CD8-positive, alpha-beta memory T cell (primary cell): ENCODE measurements around the gene LGALS7B. TPM values are rescaled to one million over a fixed set of nuclear protein-coding genes. Genes with fewer than 3 reads are reported as not detected.
"Not testable (repeated sequence)": the region's sequence is repeated elsewhere in the genome, so short reads cannot be mapped to it uniquely, and the experiment has no call there.

Source experiments
- CTCF ChIA-PET: fragments of 350-600 bp; sonication (Branson Sonifier 250); formaldehyde crosslinking; loops from one replicate; lab custom pipeline; 2021; ENCODE audit warnings: antibody characterized with exemption; lab: Charles Lee
- POLR2A ChIA-PET: fragments of 350-600 bp; sonication (Branson Sonifier 250); formaldehyde crosslinking; loops from one replicate; lab custom pipeline; 2021; ENCODE audit warnings: antibody characterized with exemption; lab: Charles Lee
- DNase-seq, 5 donors: peaks; one replicate each; pipeline versions ENCODE4 v3.0.0 to v3.0.0-alpha.2; 2020 to 2022; ENCODE audit warnings: mixed read lengths in 1 of 5
- H3K27ac ChIP-seq: one replicate; pipeline ENCODE4 v1.7.0; 2013; ENCODE audit warnings: low read depth, mild to moderate bottlenecking, low read length, moderate library complexity
- H3K27me3 ChIP-seq: 2 replicates; pipeline ENCODE4 v1.7.0; 2013; ENCODE audit warnings: low read length, mild to moderate bottlenecking; ENCODE audit not compliant: insufficient read depth, poor library complexity, severe bottlenecking
- H3K36me3 ChIP-seq: 2 replicates; pipeline ENCODE4 v1.7.0; 2013; ENCODE audit warnings: mild to moderate bottlenecking, low read length, moderate library complexity; ENCODE audit not compliant: insufficient read depth
- H3K4me1 ChIP-seq: 2 replicates; pipeline ENCODE4 v1.7.0; 2013; ENCODE audit warnings: mild to moderate bottlenecking, low read length, moderate library complexity; ENCODE audit not compliant: insufficient read depth
- H3K4me3 ChIP-seq: 2 replicates; pipeline ENCODE4 v1.7.0; 2013; ENCODE audit warnings: mild to moderate bottlenecking, low read length
- H3K9me3 ChIP-seq: 2 replicates; pipeline ENCODE4 v1.7.0; 2013; ENCODE audit warnings: mild to moderate bottlenecking, low read length
- H3K27ac Mint-ChIP-seq, 8 donors: one replicate each; pipeline ENCODE4 v1.8.0; 2020 to 2021; ENCODE audit warnings: mixed read lengths in 8 of 8, mild to moderate bottlenecking in 6 of 8, inconsistent platforms in 3 of 8, moderate library complexity in 3 of 8
- H3K27me3 Mint-ChIP-seq, 2 donors: one replicate each; pipeline ENCODE4 v1.8.0; 2020 to 2021; ENCODE audit warnings: mixed read lengths in 2 of 2, mild to moderate bottlenecking in 1 of 2, moderate library complexity in 1 of 2
- H3K36me3 Mint-ChIP-seq, 3 donors: one replicate each; pipeline ENCODE4 v1.8.0; 2020 to 2021; ENCODE audit warnings: mixed read lengths in 3 of 3, inconsistent platforms in 1 of 3, mild to moderate bottlenecking in 1 of 3
- H3K4me1 Mint-ChIP-seq, 3 donors: one replicate each; pipeline ENCODE4 v1.8.0; 2020 to 2021; ENCODE audit warnings: mixed read lengths in 3 of 3, inconsistent platforms in 1 of 3, mild to moderate bottlenecking in 1 of 3
- H3K4me3 Mint-ChIP-seq, 7 donors: one replicate each; pipeline ENCODE4 v1.8.0; 2020 to 2021; ENCODE audit warnings: mixed read lengths in 7 of 7, mild to moderate bottlenecking in 6 of 7, moderate library complexity in 4 of 7, inconsistent platforms in 2 of 7
- H3K9me3 Mint-ChIP-seq, 5 donors: one replicate each; pipeline ENCODE4 v1.8.0; 2020 to 2022; ENCODE audit warnings: mixed read lengths in 5 of 5, mild to moderate bottlenecking in 3 of 5, moderate library complexity in 2 of 5, inconsistent platforms in 1 of 5
- polyA plus RNA-seq: library from polyadenylated mRNA; unstranded; fragments of 300-500 nt; fragmentation: Illumina TruSeq; gene quantifications from one replicate; pipeline ENCODE4 v1.2.3, GENCODE V29; 2021
- total RNA-seq, 2 experiments: library from RNA; stranded (reverse); gene quantifications; one replicate each; pipeline ENCODE4 v1.2.3, GENCODE V29; 2021

LGALS7B gene
- total and polyA plus RNA-seq, 3 experiments from 2014 or later: not detected

DNA sequence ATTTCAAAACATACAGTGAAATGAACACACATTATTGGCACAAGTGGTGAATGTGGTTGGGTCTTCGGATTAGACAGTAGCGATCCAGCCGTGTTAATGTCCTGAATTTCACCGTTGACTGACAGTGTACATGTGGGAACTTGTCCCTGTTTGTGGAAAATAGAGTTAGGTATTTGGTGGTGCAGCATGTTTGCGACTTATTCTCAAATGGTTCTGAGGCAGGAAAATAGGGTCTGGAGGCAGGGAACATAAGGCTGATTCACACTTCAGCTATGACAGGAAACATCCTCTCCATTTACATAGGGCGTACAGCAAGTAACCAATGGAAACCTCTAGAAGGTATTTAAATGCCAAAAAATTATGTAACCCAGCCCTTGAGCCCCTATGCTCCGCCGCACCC is 4.2 kb downstream of the LGALS7B start:
- Mint-ChIP-seq H3K36me3 (no peaks in the 10 kb centered on the region), H3K4me3 (peak overlapping the region in 6 of 7 donors; percentile 56 to 92 (median 67)), H3K4me1 (peaks cover 4 to 9% (median 6%) of the 10 kb centered on the region in 3 donors)

DNA sequence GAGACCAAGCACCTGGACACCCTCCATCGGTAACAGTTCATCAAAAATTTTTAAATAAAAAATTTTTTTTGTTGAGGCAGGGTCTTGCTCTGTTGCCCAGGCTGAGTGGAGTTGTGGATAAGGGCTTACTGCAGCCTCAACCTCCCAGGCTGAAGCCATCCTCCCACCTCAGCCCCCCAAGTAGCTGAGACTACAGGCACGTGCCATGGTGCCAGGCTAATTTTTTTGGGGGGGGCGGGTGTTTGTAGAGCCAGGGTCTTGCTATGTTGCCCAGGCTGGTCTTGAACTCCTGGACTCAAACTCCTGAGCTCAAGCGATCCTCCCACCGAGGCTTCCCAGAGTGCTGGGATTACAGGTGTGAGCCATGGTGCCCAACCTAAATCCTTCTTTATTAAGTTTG is 4.7 kb downstream of the LGALS7B start:
- H3K4me1 ChIP-seq: no peaks in the 10 kb centered on the region
- H3K27ac ChIP-seq: no peak overlapping the region
- Mint-ChIP-seq H3K27ac (peak overlapping the region in 1 of 8 donors; percentile 80), H3K4me3 (peak overlapping the region in 5 of 7 donors; percentile 39 to 92 (median 69)), H3K27me3 (no peaks in the 10 kb centered on the region), H3K4me1 (peaks cover 4 to 9% (median 6%) of the 10 kb centered on the region in 3 donors), H3K36me3 (no peaks in the 10 kb centered on the region), H3K9me3 (no peaks in the 10 kb centered on the region)
- CTCF ChIA-PET: interaction anchor here (1.0 to 1.4 kb wide), 2 partner anchors 24 to 137 kb away, joined by 3 to 5 read pairs; partner anchors contain the start of genes MRPS12 and SARS2
- no peaks in the 10 kb centered on the region for H3K27me3 ChIP-seq
- DNase-seq: no peak
- POLR2A ChIA-PET: interaction anchor here (0.7 kb wide), 1 partner anchor 315 kb away, joined by 11 read pairs; no protein-coding TSS in a partner anchor
- no peaks in the 10 kb centered on the region for H3K36me3 ChIP-seq
- no peaks in the 10 kb centered on the region for H3K9me3 ChIP-seq
- H3K4me3 ChIP-seq: no peak overlapping the region

More for the DNA sequence above, 4.2 kb downstream of the LGALS7B start:
- no peak overlapping the region for H3K27ac ChIP-seq
- no peaks in the 10 kb centered on the region for H3K36me3 ChIP-seq
- no peak for DNase-seq
- H3K9me3 ChIP-seq: no peaks in the 10 kb centered on the region
- no peaks in the 10 kb centered on the region for H3K4me1 ChIP-seq
- CTCF ChIA-PET: interaction anchor here (0.6 to 1.5 kb wide), 4 partner anchors 23 to 146 kb away, joined by 3 to 4 read pairs (median 3); partner anchors contain the start of gene ACTN4
- Mint-ChIP-seq H3K9me3 (no peaks in the 10 kb centered on the region), H3K27ac (peak overlapping the region in 3 of 8 donors; percentile 33 to 80 (median 61)), H3K27me3 (no peaks in the 10 kb centered on the region)
- H3K4me3 ChIP-seq: no peak overlapping the region
- POLR2A ChIA-PET: interaction anchor here (1.0 kb wide), 1 partner anchor 49 kb away, joined by 3 read pairs; no protein-coding TSS in a partner anchor
- H3K27me3 ChIP-seq: no peaks in the 10 kb centered on the region

DNA sequence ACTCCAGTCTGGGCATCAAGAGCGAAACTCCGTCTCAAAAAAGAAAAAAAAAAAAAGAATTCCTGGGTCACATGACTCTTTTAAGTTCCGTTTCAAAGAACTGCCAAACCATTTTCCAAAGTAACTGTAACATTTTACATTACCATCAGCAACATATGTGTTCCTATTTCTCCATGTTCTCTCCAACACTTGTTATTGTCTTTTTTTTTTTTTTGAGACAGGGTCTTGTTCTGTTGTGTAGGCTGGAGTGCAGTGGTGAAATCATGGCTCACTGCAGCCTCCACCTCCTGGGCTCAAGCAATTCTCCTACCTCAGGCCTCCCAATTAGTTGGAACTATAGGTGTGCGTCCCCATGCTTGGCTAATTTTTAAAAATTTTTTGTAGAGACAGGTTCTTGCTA is 6.5 kb downstream of the LGALS7B start:
- Histone ChIP-seq H3K4me3 (no peak overlapping the region), H3K27me3 (no peaks in the 10 kb centered on the region), H3K27ac (no peak overlapping the region), H3K36me3 (no peaks in the 10 kb centered on the region), H3K4me1 (no peaks in the 10 kb centered on the region), H3K9me3 (no peaks in the 10 kb centered on the region)
- CTCF ChIA-PET: no interaction called here
- Mint-ChIP-seq H3K9me3 (no peaks in the 10 kb centered on the region), H3K27me3 (no peaks in the 10 kb centered on the region), H3K4me3 (peak overlapping the region in 1 of 7 donors; percentile 23), H3K4me1 (peaks cover 4 to 9% (median 6%) of the 10 kb centered on the region in 3 donors), H3K36me3 (no peaks in the 10 kb centered on the region), H3K27ac (peak overlapping the region in 1 of 8 donors; percentile 71)
- DNase-seq: no peak
- POLR2A ChIA-PET: no interaction called here

DNA sequence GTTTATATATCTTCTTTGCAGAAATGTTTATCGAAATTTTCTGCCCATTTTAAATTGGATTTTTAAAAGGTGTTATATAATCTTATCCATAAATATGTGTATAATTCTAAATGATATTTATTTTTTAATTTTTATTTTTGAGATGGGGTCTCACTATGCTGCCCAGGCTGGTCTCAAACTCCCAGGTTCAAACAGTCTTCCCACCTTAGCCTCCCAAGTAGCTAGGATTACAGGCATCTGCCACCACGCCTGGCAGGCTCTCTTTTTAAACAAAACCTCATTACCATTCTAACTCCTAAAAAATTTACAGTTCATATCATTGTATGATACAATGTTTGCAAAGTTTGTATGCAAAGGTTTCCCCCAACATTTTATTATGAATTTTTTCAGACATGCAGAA is 7.2 kb downstream of the LGALS7B start:
- H3K4me3 ChIP-seq: no peak overlapping the region
- DNase-seq: no peak
- H3K27ac ChIP-seq: no peak overlapping the region
- peaks cover 4 to 9% (median 6%) of the 10 kb centered on the region in 3 donors for H3K4me1 Mint-ChIP-seq
- H3K27me3 Mint-ChIP-seq: no peaks in the 10 kb centered on the region
- H3K4me3 Mint-ChIP-seq: peak overlapping the region in 1 of 7 donors; percentile 5
- POLR2A ChIA-PET: no interaction called here
- CTCF ChIA-PET: no interaction called here
- no peaks in the 10 kb centered on the region for H3K27me3 ChIP-seq
- H3K27ac Mint-ChIP-seq: no peak overlapping the region
- H3K36me3 ChIP-seq: no peaks in the 10 kb centered on the region
- no peaks in the 10 kb centered on the region for H3K4me1 ChIP-seq
- H3K9me3 ChIP-seq: no peaks in the 10 kb centered on the region
- H3K36me3 Mint-ChIP-seq: no peaks in the 10 kb centered on the region
- H3K9me3 Mint-ChIP-seq: no peaks in the 10 kb centered on the region

DNA sequence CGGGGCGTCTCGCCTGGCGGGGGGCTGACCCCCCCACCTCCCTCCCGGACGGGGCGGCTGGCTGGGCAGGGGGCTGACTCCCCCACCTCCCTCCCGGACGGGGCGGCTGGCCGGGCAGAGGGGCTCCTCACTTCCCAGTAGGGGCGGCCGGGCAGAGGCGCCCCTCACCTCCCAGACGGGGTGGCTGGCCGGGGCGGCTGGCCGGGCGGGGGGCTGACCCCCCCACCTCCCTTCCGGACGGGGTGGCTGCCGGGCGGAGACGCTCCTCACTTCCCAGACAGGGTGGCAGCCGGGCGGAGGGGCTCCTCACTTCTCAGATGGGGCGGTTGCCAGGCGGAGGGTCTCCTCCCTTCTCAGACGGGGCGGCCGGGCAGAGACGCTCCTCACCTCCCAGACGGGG is 8.8 kb downstream of the LGALS7B start:
- H3K36me3 ChIP-seq, CTCF ChIA-PET, H3K9me3 ChIP-seq, POLR2A ChIA-PET, H3K27ac Mint-ChIP-seq, H3K4me1 ChIP-seq, H3K27ac ChIP-seq, H3K4me3 ChIP-seq, H3K27me3 ChIP-seq, H3K9me3 Mint-ChIP-seq, H3K4me1 Mint-ChIP-seq, DNase-seq, H3K36me3 Mint-ChIP-seq, H3K27me3 Mint-ChIP-seq, H3K4me3 Mint-ChIP-seq: not testable (repeated sequence)

DNA sequence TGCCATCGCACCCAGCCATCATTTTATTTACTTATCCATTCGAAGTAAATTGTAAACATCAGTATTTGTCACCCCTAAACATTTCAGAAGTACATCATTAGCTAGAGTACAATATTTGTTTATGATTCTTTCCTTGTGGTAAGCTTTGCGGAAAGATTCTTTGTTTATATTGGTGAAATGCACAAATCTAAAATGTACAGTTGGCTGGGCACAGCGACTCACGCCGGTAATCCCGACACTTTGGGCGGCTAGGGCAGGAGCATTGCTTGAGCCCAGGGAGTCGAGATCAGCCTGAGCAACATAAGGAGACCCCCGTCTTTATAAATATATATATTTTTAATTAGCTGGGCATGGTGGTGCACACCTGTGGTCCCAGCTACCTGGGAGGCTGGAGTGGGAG is 10.1 kb downstream of the LGALS7B start:
- DNase-seq: no peak
- no peaks in the 10 kb centered on the region for H3K27me3 ChIP-seq
- Mint-ChIP-seq H3K9me3 (no peaks in the 10 kb centered on the region), H3K4me1 (peaks cover 0 to under 1% (median 0%) of the 10 kb centered on the region in 3 donors), H3K27me3 (no peaks in the 10 kb centered on the region), H3K27ac (no peak overlapping the region), H3K36me3 (peaks cover 0 to 4% (median 0%) of the 10 kb centered on the region in 3 donors), H3K4me3 (no peak overlapping the region)
- ChIA-PET CTCF (interaction anchor here (1.2 kb wide), 1 partner anchor 9 kb away, joined by 3 read pairs; no protein-coding TSS in a partner anchor), POLR2A (interaction anchor here (0.9 kb wide), 1 partner anchor 33 kb away, joined by 5 read pairs; the partner anchor contains the start of gene ECH1)
- no peaks in the 10 kb centered on the region for H3K9me3 ChIP-seq
- no peak overlapping the region for H3K27ac ChIP-seq
- H3K4me3 ChIP-seq: no peak overlapping the region
- H3K4me1 ChIP-seq: no peaks in the 10 kb centered on the region
- H3K36me3 ChIP-seq: no peaks in the 10 kb centered on the region

DNA sequence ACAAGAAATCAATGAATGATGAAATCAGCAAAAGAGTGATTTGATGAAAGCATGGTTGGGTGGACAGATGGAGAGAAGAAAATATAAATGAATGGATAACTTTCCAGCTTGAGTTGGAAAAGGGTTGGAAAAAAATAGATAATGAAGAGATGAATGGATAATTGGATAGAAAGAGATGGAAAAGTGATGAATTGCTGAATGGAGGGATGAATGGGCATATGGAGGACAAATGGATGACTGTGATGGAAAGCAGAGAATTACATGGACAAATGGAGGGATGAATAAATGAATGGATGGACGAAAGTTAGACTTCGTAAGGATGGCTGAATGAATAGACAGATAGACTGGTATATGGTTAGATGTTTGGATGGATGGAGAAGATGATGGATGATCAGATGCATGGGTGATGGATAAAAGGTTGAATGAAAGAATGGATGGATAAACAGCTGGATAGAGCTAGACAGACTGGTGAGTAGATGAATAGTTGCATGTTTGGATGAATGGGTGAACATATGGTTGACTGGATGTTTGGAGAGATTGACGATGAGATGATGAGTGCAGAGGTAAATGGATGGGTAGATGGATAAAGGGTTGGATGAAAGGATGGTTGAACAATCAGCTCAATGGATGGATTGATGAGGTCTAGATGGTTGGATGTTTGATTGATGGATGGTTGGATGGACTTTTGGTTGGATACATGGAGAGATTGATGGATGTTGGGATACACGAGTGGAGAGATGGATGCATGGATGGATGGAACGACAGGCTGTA is 11.8 kb downstream of the LGALS7B start:
- Histone ChIP-seq H3K27me3 (no peaks in the 10 kb centered on the region), H3K27ac (no peak overlapping the region), H3K9me3 (no peaks in the 10 kb centered on the region), H3K36me3 (no peaks in the 10 kb centered on the region), H3K4me1 (peaks cover 3% of the 10 kb centered on the region), H3K4me3 (no peak overlapping the region)
- Mint-ChIP-seq H3K9me3 (no peaks in the 10 kb centered on the region), H3K36me3 (peaks cover 0 to 5% (median 0%) of the 10 kb centered on the region in 3 donors), H3K27ac (no peak overlapping the region), H3K4me3 (no peak overlapping the region), H3K4me1 (peaks cover 3 to 7% (median 5%) of the 10 kb centered on the region in 3 donors), H3K27me3 (no peaks in the 10 kb centered on the region)
- CTCF ChIA-PET: no interaction called here
- DNase-seq: no peak
- POLR2A ChIA-PET: no interaction called here
